ENCODE measurements around the gene CENPM.

The CENPM gene

DNA sequence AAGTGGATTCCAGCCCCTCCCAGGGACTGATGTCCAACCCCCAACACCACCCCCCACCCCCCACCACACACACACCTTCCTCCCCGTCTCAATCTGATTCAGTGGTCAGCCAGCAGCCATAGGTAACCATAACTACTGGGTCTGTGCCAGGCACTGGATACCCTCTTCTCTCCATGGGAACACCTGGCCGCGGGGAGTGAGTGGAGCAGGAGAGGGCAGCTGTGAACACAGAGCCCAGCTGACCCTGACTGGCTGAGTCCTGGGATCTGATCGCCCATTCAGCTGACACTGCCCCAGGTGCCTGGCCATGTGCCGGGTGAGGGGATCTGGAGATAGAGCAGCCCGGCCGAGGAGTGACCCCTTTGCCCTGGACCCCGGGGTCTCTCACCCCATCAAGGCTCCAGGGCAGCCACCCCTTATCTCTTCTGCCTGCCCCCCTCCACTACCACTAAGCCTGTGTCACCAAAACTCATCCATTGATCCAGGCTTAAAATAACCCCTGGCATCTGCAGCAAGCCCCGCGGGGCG is 29.5 kb downstream of the CENPM start:
- Histone ChIP-seq H3K4me3 (ENCODE audit: low read depth in 1 of 2, low read length in 2 of 2) (no peak overlapping the region), H2AFZ (ENCODE audit: low read depth, low read length) (no peak overlapping the region), H3K27me3 (ENCODE audit: insufficient read depth, low read length, poor library complexity) (peaks cover 4% of the 10 kb centered on the region), H3K79me2 (ENCODE audit: insufficient read depth, low read length) (no peaks in the 10 kb centered on the region), H3K9me3 (ENCODE audit: insufficient read depth, low read length, severe bottlenecking) (no peaks in the 10 kb centered on the region), H3K9ac (ENCODE audit: low read depth, low read length) (no peak overlapping the region), H3K4me1 (ENCODE audit: insufficient read depth, low read length) (no peaks in the 10 kb centered on the region; the same call in 1 of the 2 replicates), H3K36me3 (ENCODE audit: insufficient read depth, low read length) (no peaks in the 10 kb centered on the region), H4K20me1 (ENCODE audit: insufficient read depth, low read length) (peaks cover 24% of the 10 kb centered on the region), H3K27ac (ENCODE audit: low read length) (no peak overlapping the region), H3K4me2 (ENCODE audit: insufficient read depth, low read length) (no peak overlapping the region)
- DNase-seq (no peak), ATAC-seq (ENCODE audit: insufficient read depth, low read depth) (no peak)
- no peak for TF ChIP-seq EZH2 (IDR thresholded peaks at IDR 0.05; ENCODE audit: borderline replicate concordance, low read depth, low read length, severe bottlenecking)
- TF ChIP-seq, protein P1, sequence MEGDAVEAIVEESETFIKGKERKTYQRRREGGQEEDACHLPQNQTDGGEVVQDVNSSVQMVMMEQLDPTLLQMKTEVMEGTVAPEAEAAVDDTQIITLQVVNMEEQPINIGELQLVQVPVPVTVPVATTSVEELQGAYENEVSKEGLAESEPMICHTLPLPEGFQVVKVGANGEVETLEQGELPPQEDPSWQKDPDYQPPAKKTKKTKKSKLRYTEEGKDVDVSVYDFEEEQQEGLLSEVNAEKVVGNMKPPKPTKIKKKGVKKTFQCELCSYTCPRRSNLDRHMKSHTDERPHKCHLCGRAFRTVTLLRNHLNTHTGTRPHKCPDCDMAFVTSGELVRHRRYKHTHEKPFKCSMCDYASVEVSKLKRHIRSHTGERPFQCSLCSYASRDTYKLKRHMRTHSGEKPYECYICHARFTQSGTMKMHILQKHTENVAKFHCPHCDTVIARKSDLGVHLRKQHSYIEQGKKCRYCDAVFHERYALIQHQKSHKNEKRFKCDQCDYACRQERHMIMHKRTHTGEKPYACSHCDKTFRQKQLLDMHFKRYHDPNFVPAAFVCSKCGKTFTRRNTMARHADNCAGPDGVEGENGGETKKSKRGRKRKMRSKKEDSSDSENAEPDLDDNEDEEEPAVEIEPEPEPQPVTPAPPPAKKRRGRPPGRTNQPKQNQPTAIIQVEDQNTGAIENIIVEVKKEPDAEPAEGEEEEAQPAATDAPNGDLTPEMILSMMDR (IDR thresholded peaks at IDR 0.05; ENCODE audit: borderline replicate concordance, extremely low read depth, low read length, poor library complexity, severe bottlenecking): no peak

DNA sequence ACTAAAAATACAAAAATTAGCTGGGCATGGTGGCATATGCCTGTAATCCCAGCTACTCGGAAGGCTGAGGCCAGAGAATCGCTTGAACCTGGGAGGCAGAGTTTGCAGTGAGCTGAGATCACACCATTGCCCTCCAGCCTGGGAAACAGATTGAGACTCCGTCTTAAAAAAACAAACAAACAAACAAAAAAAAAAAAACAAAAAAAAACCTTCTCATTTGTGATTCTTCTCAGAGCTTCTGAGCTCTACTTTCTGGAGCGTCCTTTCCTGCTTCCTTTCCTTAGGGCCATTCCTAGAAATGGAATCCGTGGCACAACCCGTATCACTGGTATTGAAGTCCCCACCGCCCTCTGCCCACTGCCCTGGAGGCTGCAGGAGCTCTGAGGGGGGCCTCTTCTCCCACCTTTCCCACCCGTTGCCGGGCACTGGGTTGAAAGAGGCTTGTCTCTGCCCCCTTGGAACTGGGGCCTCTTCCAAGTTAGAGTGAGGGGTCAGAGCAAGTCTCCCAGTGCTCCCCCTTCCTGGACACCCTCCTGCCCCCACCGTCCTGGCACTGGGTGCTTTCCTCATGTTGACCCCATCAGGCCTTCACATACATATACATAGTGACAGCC is 30.1 kb downstream of the CENPM start:
- H3K9ac ChIP-seq (ENCODE audit: low read depth, low read length): no peak overlapping the region
- peaks cover 30% of the 10 kb centered on the region for H4K20me1 ChIP-seq (ENCODE audit: insufficient read depth, low read length)
- H2AFZ ChIP-seq (ENCODE audit: low read depth, low read length): no peak overlapping the region
- DNase-seq: no peak
- H3K36me3 ChIP-seq (ENCODE audit: insufficient read depth, low read length): no peaks in the 10 kb centered on the region
- H3K4me2 ChIP-seq (ENCODE audit: insufficient read depth, low read length): no peak overlapping the region
- no peaks in the 10 kb centered on the region for H3K79me2 ChIP-seq (ENCODE audit: insufficient read depth, low read length)
- H3K9me3 ChIP-seq (ENCODE audit: insufficient read depth, low read length, severe bottlenecking): no peaks in the 10 kb centered on the region
- TF ChIP-seq, protein P1 (IDR thresholded peaks at IDR 0.05; ENCODE audit: borderline replicate concordance, extremely low read depth, low read length, poor library complexity, severe bottlenecking): no peak
- TF ChIP-seq EZH2 (IDR thresholded peaks at IDR 0.05; ENCODE audit: borderline replicate concordance, low read depth, low read length, severe bottlenecking): no peak
- no peak overlapping the region for H3K27ac ChIP-seq (ENCODE audit: low read length)
- H3K4me3 ChIP-seq (ENCODE audit: low read depth in 1 of 2, low read length in 2 of 2): no peak overlapping the region
- peaks cover 4% of the 10 kb centered on the region for H3K27me3 ChIP-seq (ENCODE audit: insufficient read depth, low read length, poor library complexity)
- no peaks in the 10 kb centered on the region; the same call in 1 of the 2 replicates for H3K4me1 ChIP-seq (ENCODE audit: insufficient read depth, low read length)
- no peak for ATAC-seq (ENCODE audit: insufficient read depth, low read depth)

DNA sequence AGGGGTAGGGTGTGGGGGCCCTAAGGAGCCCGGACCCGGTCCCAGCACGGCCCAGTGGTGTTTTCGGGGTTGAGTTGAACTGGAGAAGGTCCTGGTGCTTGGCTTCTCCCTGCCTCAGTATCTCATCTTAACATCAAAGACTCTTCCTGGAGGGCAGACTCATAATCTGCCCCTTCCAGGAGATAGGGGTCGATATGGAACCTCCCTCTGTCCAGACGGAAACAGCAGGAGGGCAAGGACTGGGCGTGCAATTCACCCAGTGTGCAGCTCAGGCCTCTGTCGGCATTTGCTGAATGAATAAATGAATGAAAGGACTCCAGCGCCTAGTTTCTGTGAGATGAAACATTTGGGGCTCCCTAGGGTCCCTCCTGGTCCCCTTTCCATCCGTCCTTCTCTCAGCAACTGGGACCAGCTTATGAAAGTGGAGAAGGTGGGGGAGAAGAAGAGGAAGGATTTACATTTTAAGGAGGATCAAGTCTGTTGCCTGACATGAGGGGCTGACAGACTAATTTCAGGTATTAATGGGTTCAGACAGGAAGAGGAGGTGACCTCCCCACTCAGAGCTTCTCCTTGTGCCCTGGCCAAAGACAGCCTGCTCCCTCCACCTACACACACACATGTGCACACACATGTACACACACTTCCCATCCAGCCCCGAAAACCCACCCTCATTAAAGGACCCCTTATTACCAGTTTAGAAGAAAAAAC is 31.0 kb downstream of the CENPM start:
- Histone ChIP-seq H4K20me1 (ENCODE audit: insufficient read depth, low read length) (peaks cover 30% of the 10 kb centered on the region), H3K4me2 (ENCODE audit: insufficient read depth, low read length) (no peak overlapping the region), H3K4me3 (ENCODE audit: low read depth in 1 of 2, low read length in 2 of 2) (no peak overlapping the region), H3K27me3 (ENCODE audit: insufficient read depth, low read length, poor library complexity) (peaks cover 4% of the 10 kb centered on the region), H3K9ac (ENCODE audit: low read depth, low read length) (no peak overlapping the region), H3K27ac (ENCODE audit: low read length) (no peak overlapping the region), H2AFZ (ENCODE audit: low read depth, low read length) (no peak overlapping the region), H3K79me2 (ENCODE audit: insufficient read depth, low read length) (no peaks in the 10 kb centered on the region), H3K9me3 (ENCODE audit: insufficient read depth, low read length, severe bottlenecking) (no peaks in the 10 kb centered on the region), H3K36me3 (ENCODE audit: insufficient read depth, low read length) (no peaks in the 10 kb centered on the region), H3K4me1 (ENCODE audit: insufficient read depth, low read length) (no peaks in the 10 kb centered on the region; the same call in 1 of the 2 replicates)
- no peak for TF ChIP-seq EZH2 (IDR thresholded peaks at IDR 0.05; ENCODE audit: borderline replicate concordance, low read depth, low read length, severe bottlenecking)
- TF ChIP-seq, protein P1 (IDR thresholded peaks at IDR 0.05; ENCODE audit: borderline replicate concordance, extremely low read depth, low read length, poor library complexity, severe bottlenecking): no peak
- DNase-seq: no peak
- ATAC-seq (ENCODE audit: insufficient read depth, low read depth): no peak
